ENCODE results near the gene HSFX4. TPM values are rescaled to one million over a fixed set of nuclear protein-coding genes. Genes with fewer than 3 reads are reported as not detected.
"Not testable (repeated sequence)": the region's sequence is repeated elsewhere in the genome, so short reads cannot be mapped to it uniquely, and the experiment has no call there.

The HSFX4 gene
- total RNA-seq = not detected

GRCh38 chrX:149929400-149929799 is at the start of gene HSFX4:
Gene HSFX4 (plus strand): TSS chrX:149929573. CDS start chrX:149929645, 72 bp downstream.
- H3K27ac ChIP-seq, H3K9me3 ChIP-seq, H3K4me3 ChIP-seq, H3K36me3 ChIP-seq, DNase-seq, H3K27me3 ChIP-seq, H3K4me1 ChIP-seq: not testable (repeated sequence)

- Histone ChIP-seq H3K9me3 (no peaks in the 10 kb centered on the region), H3K4me1 (no peaks in the 10 kb centered on the region), H3K27ac (no peak within 1 kb of the TSS), H3K4me3 (no peak within 1 kb of the TSS), H3K36me3 (no peaks in the 10 kb centered on the region), H3K27me3 (no peaks in the 10 kb centered on the region)
- no peak for DNase-seq
- TF ChIP-seq CTCF (IDR thresholded peaks at IDR 0.05) (no peak), POLR2A (IDR thresholded peaks at IDR 0.05) (no peak)
These were observed 48.2 kb upstream of the HSFX4 start, which contains the start of gene MAGEA8 for GRCh38 chrX:149881081-149881711. Gene MAGEA8 (plus strand): TSS chrX:149881183. CDS start chrX:149884273, 3,090 bp downstream.

- not testable (repeated sequence) for H3K4me1 ChIP-seq, H3K9me3 ChIP-seq, H3K4me3 ChIP-seq, DNase-seq, H3K36me3 ChIP-seq, H3K27me3 ChIP-seq, H3K27ac ChIP-seq
These were observed 38.5 kb upstream of the HSFX4 start for GRCh38 chrX:149890828-149891227.

- Histone ChIP-seq H3K36me3 (no peaks in the 10 kb centered on the region), H3K4me3 (no peak overlapping the region)
These were observed 30.8 kb upstream of the HSFX4 start for GRCh38 chrX:149898554-149898953.

GRCh38 chrX:149903889-149904748 is 25.3 kb upstream of the HSFX4 start:
- Histone ChIP-seq H3K27me3 (no peaks in the 10 kb centered on the region), H3K9me3 (no peaks in the 10 kb centered on the region), H3K36me3 (no peaks in the 10 kb centered on the region), H3K27ac (no peak overlapping the region), H3K4me1 (no peaks in the 10 kb centered on the region), H3K4me3 (no peak overlapping the region)
- TF ChIP-seq CTCF (IDR thresholded peaks at IDR 0.05) (peak in 1 of 6 experiments; percentile 9), POLR2A (IDR thresholded peaks at IDR 0.05) (no peak)
- no peak for DNase-seq

More at GRCh38 chrX:149898554-149898953, 30.8 kb upstream of the HSFX4 start:
- Histone ChIP-seq H3K4me1 (no peaks in the 10 kb centered on the region), H3K27ac (no peak overlapping the region), H3K9me3 (no peaks in the 10 kb centered on the region), H3K27me3 (no peaks in the 10 kb centered on the region)
- TF ChIP-seq CTCF (IDR thresholded peaks at IDR 0.05) = no peak
- TF ChIP-seq POLR2A (IDR thresholded peaks at IDR 0.05) = no peak
- DNase-seq = no peak

GRCh38 chrX:149908308-149908707 is 21.1 kb upstream of the HSFX4 start:
- H3K36me3 ChIP-seq = no peaks in the 10 kb centered on the region
- H3K4me3 ChIP-seq = no peak overlapping the region
- no peak for DNase-seq
- no peak for TF ChIP-seq POLR2A (IDR thresholded peaks at IDR 0.05)
- no peak for TF ChIP-seq CTCF (IDR thresholded peaks at IDR 0.05)
- H3K4me1 ChIP-seq = no peaks in the 10 kb centered on the region
- H3K9me3 ChIP-seq = no peaks in the 10 kb centered on the region
- no peaks in the 10 kb centered on the region for H3K27me3 ChIP-seq
- H3K27ac ChIP-seq = no peak overlapping the region
